ENCODE results near the gene NNMT. TPM values are rescaled to one million over a fixed set of nuclear protein-coding genes. Genes with fewer than 3 reads are reported as not detected.

NNMT gene
- total RNA-seq, 2 donors from 2014 or later = 59.3 to 63.2 TPM

DNA sequence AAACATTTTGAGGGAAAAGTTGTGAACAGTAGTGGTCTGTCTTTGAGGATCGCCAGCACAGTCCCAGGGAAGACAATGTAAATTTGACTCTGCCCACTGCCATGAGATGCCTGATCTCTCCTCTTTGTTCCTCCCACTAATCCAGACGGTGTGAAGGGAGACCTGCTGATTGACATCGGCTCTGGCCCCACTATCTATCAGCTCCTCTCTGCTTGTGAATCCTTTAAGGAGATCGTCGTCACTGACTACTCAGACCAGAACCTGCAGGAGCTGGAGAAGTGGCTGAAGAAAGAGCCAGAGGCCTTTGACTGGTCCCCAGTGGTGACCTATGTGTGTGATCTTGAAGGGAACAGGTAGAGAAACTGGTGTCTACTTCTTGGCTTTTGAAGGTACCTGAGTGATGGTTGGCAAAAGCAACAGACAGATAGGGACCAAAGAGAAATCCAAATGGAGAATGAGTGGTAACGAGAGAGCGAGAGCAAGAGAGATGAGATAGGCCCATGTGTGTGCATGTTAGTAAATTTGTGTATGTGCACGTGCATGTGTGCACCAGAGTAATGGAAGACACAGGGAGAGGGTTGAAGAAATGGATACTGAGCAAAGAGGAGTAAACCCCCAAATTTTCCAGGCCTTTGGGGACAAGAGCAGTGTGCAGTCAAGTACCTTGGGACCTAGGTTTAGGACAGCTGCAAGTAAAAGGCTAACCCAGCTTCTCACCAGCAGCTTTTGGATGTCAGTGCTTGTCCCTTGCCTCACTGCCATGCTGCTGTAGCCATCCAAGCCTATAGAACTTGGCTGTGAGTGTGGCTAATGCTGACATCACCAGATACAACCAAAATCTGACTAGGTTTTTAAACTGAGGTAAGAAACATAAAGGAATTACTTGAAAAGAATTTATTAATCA lies 1.9 kb downstream of the NNMT start:
- intact Hi-C loops (cut with DNase I) = no loop called here
- no peak overlapping the region for H3K4me3 ChIP-seq
- H3K4me1 ChIP-seq (replicated peaks) = no peaks in the 10 kb centered on the region
- TF ChIP-seq POLR2A (IDR thresholded peaks at IDR 0.05) (no peak), POLR2AphosphoS5 (IDR thresholded peaks at IDR 0.05) (no peak)
- TF ChIP-seq, protein P1, sequence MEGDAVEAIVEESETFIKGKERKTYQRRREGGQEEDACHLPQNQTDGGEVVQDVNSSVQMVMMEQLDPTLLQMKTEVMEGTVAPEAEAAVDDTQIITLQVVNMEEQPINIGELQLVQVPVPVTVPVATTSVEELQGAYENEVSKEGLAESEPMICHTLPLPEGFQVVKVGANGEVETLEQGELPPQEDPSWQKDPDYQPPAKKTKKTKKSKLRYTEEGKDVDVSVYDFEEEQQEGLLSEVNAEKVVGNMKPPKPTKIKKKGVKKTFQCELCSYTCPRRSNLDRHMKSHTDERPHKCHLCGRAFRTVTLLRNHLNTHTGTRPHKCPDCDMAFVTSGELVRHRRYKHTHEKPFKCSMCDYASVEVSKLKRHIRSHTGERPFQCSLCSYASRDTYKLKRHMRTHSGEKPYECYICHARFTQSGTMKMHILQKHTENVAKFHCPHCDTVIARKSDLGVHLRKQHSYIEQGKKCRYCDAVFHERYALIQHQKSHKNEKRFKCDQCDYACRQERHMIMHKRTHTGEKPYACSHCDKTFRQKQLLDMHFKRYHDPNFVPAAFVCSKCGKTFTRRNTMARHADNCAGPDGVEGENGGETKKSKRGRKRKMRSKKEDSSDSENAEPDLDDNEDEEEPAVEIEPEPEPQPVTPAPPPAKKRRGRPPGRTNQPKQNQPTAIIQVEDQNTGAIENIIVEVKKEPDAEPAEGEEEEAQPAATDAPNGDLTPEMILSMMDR (IDR thresholded peaks at IDR 0.05) = no peak
- DNase-seq (ENCODE audit: low spot score) = no peak
- no peaks in the 10 kb centered on the region for H3K36me3 ChIP-seq
- no peaks in the 10 kb centered on the region for H3K9me3 ChIP-seq
- H3K27ac ChIP-seq = no peak overlapping the region
- 90% methylated on average over 8 of the region's 8 CpGs for WGBS
- H3K27me3 ChIP-seq (replicated peaks; ENCODE audit: insufficient read depth) = no peaks in the 10 kb centered on the region

- H3K4me1 ChIP-seq (replicated peaks) = no peaks in the 10 kb centered on the region
- H3K36me3 ChIP-seq = no peaks in the 10 kb centered on the region
- H3K27me3 ChIP-seq (replicated peaks; ENCODE audit: insufficient read depth) = no peaks in the 10 kb centered on the region
- H3K4me3 ChIP-seq = no peak overlapping the region
- intact Hi-C loops (cut with DNase I) = no loop called here
- no peak for DNase-seq (ENCODE audit: low spot score)
- WGBS = 91% methylated on average over 2 of the region's 2 CpGs
- H3K9me3 ChIP-seq = no peaks in the 10 kb centered on the region
- no peak for TF ChIP-seq POLR2AphosphoS5 (IDR thresholded peaks at IDR 0.05)
- TF ChIP-seq, protein P1 (IDR thresholded peaks at IDR 0.05) = no peak
- no peak for TF ChIP-seq POLR2A (IDR thresholded peaks at IDR 0.05)
- no peak overlapping the region for H3K27ac ChIP-seq
Measured at GRCh38 chr11:114298710-114299109, 2.5 kb downstream of the NNMT start.

DNA sequence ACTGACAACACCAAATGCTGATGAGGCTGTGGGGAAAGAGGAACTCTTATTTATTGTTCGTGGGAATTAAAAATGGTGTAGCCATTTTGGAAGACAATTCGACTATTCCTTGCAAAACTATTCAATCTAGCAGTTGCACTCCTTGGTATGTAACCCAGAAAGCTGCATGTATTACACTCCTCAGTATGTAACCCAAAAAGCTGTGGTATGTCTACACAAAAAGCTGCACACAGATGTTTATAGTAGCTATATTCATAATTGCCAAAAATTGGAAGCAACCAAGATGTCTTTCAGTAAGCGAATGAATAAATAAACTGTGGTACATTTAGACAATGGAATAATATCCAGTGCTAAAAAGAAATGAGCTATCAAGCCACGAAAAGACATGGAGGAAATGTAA lies 4.9 kb downstream of the NNMT start:
- Histone ChIP-seq H3K27me3 (replicated peaks; ENCODE audit: insufficient read depth) (no peaks in the 10 kb centered on the region), H3K4me1 (replicated peaks) (no peaks in the 10 kb centered on the region), H3K9me3 (no peaks in the 10 kb centered on the region), H3K27ac (no peak overlapping the region), H3K4me3 (no peak overlapping the region), H3K36me3 (no peaks in the 10 kb centered on the region)
- TF ChIP-seq, protein P1 (IDR thresholded peaks at IDR 0.05) = no peak
- TF ChIP-seq POLR2A (IDR thresholded peaks at IDR 0.05) = no peak
- no peak for TF ChIP-seq POLR2AphosphoS5 (IDR thresholded peaks at IDR 0.05)
- WGBS = 91% methylated on average over 4 of the region's 4 CpGs
- no peak for DNase-seq (ENCODE audit: low spot score)
- intact Hi-C loops (cut with DNase I) = no loop called here

GRCh38 chr11:114301927-114302326 lies 5.7 kb downstream of the NNMT start:
- no peak for TF ChIP-seq POLR2AphosphoS5 (IDR thresholded peaks at IDR 0.05)
- TF ChIP-seq, protein P1 (IDR thresholded peaks at IDR 0.05) = no peak
- no peak for TF ChIP-seq POLR2A (IDR thresholded peaks at IDR 0.05)
- Histone ChIP-seq H3K9me3 (no peaks in the 10 kb centered on the region), H3K36me3 (no peaks in the 10 kb centered on the region), H3K27me3 (replicated peaks; ENCODE audit: insufficient read depth) (no peaks in the 10 kb centered on the region), H3K4me3 (no peak overlapping the region), H3K4me1 (replicated peaks) (no peaks in the 10 kb centered on the region), H3K27ac (no peak overlapping the region)
- no peak for DNase-seq (ENCODE audit: low spot score)
- intact Hi-C loops (cut with DNase I) = no loop called here

DNA sequence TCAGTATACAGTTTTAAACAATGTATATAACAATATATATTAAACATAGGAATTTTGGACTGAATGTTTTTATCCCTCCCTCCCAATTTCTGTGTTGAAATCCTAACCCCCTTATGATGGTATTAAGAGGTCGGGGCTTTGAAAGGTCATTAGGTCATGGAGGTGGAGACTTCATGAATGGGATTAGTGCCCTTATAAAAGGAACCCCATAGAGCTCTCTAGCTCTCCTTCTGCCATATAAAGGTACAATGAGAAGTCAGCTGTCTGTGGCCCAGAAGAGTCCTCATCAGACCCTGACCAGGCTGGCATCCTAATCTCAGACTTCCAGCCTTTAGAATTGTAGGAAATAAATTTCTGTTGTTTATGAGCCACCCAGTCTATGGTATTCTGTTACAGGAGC lies 6.5 kb downstream of the NNMT start:
- Histone ChIP-seq H3K36me3 (no peaks in the 10 kb centered on the region), H3K4me3 (no peak overlapping the region), H3K9me3 (no peaks in the 10 kb centered on the region), H3K27ac (no peak overlapping the region), H3K4me1 (replicated peaks) (no peaks in the 10 kb centered on the region), H3K27me3 (replicated peaks; ENCODE audit: insufficient read depth) (no peaks in the 10 kb centered on the region)
- 39% methylated on average over 1 of the region's 1 CpG for WGBS
- TF ChIP-seq, protein P1 (IDR thresholded peaks at IDR 0.05) = no peak
- TF ChIP-seq POLR2A (IDR thresholded peaks at IDR 0.05) = no peak
- TF ChIP-seq POLR2AphosphoS5 (IDR thresholded peaks at IDR 0.05) = no peak
- intact Hi-C loops (cut with DNase I) = no loop called here
- DNase-seq (ENCODE audit: low spot score) = no peak

All from prostate gland (tissue), 2 donors.